Amniotic epithelial cell (primary cell): ENCODE results near the gene GDPD2.
"Not testable (repeated sequence)": the region's sequence is repeated elsewhere in the genome, so short reads cannot be mapped to it uniquely, and the experiment has no call there.

Experiments
- DNase-seq: peaks from one replicate; pipeline ENCODE4 v3.0.0-alpha.2; 2010; ENCODE audit warnings: low read depth

The GDPD2 gene, protein sequence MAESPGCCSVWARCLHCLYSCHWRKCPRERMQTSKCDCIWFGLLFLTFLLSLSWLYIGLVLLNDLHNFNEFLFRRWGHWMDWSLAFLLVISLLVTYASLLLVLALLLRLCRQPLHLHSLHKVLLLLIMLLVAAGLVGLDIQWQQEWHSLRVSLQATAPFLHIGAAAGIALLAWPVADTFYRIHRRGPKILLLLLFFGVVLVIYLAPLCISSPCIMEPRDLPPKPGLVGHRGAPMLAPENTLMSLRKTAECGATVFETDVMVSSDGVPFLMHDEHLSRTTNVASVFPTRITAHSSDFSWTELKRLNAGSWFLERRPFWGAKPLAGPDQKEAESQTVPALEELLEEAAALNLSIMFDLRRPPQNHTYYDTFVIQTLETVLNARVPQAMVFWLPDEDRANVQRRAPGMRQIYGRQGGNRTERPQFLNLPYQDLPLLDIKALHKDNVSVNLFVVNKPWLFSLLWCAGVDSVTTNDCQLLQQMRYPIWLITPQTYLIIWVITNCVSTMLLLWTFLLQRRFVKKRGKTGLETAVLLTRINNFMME

DNA sequence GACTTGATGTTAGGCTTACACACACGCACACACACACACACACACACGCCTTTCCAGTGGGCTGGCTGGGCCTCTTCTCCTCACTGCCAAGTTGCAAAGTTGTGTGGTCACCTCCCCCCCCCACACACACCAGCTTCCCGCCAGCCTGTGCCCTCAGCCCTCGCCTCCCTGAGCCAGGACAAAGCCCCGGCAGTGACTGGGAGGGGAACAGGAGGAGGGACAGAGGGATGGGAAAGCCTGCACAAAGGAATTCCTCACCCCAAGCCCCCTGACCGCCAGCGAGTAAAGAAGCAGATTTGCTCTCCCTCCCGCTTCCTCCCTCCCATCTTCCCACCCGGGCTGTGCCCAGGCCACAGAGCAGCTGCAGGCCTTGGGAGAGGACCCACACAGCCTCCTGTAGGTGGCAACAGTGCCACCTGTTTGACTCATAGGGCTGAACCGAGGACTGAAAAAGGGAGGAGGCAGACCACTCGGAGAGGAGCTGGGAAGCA lies at the start of gene GDPD2:
GDPD2 (plus strand) TSS at position 464 of the 491 bp plus-strand sequence. CDS start 1,671 bp downstream, outside the sequence.
- DNase-seq: peak; percentile 41

DNA sequence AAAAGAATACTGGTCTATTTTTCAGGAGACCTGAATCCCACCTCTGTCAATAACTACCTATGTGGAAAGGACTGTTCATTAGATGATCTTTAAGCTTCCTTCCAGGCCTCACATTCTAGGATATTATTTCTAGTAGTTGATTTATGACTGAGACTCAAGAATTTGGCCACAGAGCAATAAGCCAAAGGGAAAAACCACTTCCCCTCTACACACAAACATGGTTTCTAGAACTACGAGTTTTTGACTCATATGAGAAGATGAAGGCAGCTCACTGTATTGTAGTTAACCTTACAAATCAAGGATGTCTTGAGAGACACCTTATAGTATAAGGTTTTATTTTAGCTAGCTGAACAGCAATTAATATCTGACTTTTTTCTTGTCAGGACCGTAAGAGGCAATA lies 36.9 kb upstream of the GDPD2 start:
- peak; percentile 41 for DNase-seq

DNA sequence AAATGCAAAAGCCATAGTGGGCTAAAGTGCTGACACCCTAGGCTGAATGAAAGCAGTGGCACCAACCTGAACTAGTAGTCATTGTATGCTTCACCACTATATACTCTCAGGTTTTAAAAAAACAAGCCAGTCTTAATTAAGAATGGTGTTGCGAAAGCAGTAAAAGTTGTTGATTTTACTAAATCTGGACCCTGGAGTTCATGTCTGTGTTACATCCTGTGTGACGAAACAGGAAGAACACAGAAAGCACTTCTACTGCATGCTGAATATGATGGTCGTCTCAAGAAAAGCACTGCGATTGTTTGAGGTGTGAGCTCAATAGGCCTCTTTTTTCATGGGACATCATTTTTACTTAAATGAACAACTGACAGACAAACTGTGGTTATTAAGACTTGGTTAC lies 24.2 kb upstream of the GDPD2 start:
- peak; percentile 52 for DNase-seq

DNA sequence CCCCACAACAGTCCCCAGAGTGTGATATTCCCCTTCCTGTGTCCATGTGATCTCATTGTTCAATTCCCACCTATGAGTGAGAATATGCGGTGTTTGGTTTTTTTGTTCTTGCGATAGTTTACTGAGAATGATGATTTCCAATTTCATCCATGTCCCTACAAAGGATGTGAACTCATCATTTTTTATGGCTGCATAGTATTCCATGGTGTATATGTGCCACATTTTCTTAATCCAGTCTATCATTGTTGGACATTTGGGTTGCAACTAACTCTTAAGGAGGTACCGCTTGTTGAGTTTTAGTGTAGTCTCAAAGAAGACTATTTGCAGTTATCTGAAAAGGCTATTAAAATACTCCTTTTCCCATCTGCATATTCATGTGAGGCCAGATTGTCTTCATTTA lies 22.9 kb upstream of the GDPD2 start:
- DNase-seq: not testable (repeated sequence)

DNA sequence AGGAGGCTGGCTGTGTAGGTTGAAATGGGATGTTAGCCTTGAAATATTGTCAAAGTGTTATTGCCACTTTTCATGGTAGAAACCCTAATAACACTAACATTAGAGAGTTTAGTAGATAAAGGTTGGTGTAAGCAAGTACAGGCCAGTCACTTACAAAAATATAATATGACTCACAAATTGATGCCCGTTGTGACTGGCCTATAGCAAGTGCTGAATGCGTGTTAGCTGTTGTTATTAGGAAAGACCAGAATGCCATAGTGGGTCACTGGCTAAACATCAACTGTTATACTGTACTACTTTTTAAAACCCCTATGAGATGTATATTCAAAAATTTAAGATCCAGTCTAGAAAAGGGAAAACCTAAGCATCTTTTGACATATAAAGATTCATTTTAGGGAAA lies 20.4 kb upstream of the GDPD2 start:
- DNase-seq: no peak

DNA sequence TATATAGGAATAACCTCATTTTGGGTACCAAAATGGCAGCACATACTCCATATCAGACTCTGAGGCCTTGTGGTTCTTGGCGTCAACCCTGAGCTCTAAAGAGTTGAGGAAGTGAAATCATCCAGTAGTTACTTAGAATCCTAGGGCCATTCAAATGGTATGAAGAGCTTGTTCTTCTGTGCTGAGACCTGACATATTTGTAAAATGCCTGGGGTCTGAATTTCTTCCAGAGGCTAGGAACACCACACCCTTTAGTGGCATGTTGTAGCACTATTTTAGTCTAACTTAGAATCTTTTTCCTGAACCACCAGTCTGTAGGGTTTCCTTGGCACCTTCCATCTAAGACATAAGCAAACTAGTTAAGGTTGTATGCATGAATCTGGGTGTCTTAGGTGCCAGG lies 18.1 kb upstream of the GDPD2 start:
- no peak for DNase-seq

DNA sequence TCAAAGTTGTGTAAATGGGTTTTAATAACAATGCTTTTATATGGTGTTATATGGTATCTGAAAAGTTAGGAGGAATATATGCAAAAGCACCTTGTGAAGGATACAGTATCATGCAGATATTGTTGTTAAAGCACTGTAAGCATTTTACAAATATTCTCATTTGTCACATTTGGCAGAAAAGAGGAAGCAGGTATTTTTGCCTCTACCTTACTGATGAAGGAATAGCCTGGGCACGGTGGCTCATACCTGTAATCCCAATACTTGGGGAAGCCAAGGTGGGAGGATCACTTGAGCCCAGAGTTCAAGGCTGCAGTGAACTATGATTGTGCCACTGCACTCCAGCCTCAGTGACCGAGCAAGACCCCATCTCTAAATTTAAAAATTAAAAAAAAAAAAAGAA lies 12.2 kb upstream of the GDPD2 start:
- DNase-seq: no peak

DNA sequence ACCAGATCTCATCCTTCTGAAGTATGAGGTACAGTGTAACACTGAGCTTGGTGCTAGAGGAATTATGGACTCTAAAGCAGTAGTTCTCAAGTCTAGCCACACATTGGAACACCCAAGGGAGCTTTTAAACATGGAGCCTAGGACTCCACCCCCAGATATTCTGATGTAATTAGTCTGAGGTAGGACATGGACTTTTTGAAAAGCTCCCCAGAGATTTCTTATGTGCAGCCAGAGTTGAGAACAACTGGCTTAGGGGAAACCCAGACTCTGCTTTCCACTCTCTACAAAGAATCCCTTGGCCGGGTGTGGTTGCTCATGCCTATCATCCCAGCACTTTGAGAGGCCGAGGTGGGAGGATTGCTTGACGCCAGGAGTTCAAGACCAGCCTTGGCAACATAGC lies 11.6 kb upstream of the GDPD2 start:
- DNase-seq: no peak

DNA sequence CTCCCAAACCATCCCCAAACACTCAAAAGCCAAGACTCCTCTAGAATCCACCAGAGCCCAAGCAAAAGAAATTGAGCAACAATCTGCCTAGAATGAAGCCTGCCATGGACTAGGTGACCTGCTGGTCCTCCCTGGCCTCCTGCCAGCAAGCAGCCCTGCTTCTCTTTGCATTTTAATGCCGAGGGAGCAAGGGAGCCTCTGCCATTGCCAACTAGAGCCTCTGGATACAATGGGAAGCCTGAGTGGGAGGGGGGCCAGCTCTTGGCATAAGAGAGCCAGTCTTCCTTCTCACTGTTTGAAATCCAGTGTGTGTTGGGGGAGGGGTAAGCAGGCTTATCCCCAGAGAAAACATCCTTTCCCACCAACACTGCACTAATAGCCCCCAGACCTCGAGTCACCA lies 1.5 kb upstream of the GDPD2 start:
- DNase-seq: no peak

DNA sequence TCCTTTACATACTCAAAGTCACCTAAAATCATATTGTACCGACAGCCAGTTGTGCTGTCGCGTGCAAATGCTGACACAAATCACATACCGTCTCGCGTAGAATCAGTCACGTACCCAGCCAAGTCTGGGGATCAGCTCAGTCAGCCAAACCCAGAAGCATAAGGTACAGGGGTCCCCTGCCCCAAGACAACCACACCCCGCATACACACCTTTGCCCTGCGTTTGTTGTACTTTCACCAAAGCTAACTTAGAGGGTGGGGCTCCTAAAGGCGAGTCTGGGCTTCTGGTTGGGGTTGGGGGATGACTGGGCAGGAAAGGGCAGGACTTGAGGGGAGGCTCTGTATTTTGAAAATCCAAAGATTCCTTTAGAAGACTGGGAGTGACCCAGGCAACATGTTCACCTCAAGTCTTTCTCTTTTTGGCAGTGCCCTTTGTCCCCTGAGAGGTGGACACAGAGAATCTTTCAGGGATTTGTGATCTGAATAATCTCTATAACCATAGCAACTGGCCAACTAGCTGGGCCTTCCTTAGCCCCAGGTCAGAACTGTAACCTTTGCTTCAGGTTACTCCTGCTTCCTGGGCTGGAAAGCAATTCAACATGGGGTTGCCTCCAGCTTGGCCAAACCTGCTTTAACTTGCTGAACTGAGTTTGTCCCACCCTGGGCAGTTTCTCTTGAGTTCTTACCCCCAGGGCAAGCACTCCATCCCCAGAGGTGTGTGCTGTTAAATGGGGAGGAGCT lies 992 bp downstream of the GDPD2 start:
- no peak for DNase-seq

DNA sequence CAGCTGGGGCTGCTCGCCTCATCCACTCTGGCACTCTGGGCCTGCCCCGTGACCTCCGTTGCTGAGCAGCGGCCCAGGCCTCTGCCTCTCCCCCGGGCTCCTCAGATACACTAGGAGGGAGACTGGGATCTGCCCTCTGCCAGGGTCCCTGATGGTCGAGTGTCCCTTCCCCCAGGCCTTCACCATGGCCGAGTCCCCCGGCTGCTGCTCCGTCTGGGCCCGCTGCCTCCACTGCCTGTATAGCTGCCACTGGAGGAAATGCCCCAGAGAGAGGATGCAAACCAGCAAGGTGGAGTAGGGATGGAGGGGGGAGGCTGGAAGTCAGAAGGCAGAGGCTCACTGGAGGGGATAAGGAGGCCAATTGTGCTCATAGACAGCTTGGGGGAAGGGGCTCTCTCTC lies 1.7 kb downstream of the GDPD2 start:
- no peak for DNase-seq

DNA sequence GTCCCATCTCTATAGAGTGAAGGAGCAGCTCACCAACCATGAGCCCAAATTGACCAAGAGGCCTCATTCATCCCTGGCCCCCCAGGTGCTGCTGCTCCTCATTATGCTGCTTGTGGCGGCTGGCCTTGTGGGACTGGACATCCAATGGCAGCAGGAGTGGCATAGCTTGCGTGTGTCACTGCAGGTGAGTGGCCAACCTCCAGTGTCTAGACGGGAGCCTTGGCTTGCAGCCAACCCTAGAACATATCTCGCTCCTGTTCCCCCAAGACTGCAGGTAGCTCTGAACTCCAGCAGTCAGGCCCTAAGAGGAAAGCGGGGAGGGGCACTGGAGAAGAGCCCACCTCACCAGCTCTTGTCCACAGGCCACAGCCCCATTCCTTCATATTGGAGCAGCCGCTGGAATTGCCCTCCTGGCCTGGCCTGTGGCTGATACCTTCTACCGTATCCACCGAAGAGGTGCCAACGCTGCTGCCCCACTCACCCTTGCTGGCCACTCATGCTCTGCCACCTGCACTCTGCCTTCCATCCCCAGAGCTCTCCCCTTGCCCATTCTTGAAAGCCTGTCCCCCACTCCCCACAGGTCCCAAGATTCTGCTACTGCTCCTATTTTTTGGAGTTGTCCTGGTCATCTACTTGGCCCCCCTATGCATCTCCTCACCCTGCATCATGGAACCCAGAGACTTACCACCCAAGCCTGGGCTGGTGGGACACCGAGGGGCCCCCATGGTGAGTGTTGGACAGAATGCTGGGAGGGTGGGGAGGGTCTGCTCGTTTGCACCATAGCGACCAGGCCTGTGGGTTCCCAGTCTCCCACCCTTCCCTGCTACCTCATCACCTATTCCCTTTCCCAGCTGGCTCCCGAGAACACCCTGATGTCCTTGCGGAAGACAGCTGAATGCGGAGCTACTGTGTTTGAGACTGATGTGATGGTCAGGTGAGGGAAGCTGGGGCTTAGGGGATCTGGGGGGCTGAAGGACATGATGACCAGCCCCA lies 3.5 kb downstream of the GDPD2 start:
- DNase-seq: no peak

DNA sequence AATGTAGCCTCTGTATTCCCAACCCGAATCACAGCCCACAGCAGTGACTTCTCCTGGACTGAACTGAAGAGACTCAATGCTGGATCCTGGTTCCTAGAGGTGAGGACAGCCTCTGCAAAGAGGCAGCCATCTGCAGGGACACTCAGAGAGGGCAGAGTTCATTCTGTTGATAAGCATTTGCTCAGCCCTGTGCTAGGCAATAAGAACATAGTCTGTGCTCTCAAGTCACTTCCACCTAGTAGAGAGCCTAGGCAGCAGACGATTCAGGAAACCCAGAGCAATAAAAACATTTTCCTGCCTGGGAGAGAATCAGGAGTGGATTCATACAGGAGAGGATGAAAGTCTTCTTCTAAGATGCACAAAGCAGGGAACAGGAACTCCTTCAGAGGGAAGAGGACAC lies 4.3 kb downstream of the GDPD2 start:
- no peak for DNase-seq

DNA sequence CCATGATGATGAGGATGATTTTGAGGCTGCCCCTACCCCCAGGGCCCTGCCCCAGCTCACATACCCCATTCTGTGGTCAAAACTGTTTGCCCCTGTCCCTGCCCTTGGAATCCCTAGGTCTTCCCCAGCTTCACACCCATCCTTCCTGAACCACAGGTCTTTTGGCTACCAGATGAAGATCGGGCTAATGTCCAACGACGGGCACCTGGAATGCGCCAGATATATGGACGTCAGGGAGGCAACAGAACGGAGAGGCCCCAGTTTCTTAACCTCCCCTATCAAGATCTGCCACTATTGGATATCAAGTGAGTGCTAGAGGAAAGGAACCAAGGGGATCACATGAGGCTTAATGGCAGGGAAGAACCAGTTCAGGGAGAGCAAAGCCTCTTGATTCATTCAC lies 6.6 kb downstream of the GDPD2 start:
- DNase-seq: no peak

DNA sequence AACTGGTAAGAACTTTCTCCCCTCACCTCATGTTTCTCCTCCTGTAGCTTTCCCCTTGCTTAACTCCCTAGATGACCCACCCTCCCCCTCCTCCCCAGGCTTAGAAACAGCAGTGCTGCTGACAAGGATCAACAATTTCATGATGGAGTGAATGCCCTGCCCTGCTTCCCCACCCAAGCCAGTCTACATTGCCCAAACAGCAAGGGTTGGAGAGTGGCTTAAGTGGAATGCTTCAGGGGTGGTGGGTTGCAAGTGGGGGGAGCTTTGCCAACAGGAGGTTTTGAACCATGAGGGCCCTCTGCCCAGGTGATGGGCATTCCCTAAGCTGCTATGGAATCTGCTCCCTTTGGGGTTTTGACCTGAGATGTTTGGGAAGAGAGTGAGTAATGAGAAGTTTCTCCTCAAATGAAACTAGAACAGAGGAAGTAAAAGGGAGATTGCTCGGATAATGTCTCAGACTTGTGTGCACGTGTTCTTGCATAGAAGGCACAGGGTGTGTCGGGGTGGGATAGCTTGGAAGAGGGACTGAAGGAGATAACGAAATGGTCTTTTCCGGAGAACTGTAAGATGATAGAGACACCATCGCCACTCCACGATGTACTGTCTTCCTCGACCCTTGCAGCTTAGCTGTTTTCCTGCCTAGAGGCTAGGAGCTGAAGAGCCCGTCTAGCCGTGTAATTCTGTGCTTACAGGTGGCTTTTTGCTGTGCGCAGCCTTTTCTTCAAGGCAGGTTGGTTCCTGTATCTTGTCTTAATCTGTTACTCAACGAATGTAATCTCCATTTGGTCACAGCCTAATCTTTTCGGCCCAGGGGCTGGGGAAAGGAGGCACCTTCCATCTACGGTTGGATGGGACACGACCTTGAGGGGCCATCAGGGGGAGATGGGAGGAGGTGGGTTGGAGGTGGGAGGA lies 10.1 kb downstream of the GDPD2 start:
- no peak for DNase-seq

DNA sequence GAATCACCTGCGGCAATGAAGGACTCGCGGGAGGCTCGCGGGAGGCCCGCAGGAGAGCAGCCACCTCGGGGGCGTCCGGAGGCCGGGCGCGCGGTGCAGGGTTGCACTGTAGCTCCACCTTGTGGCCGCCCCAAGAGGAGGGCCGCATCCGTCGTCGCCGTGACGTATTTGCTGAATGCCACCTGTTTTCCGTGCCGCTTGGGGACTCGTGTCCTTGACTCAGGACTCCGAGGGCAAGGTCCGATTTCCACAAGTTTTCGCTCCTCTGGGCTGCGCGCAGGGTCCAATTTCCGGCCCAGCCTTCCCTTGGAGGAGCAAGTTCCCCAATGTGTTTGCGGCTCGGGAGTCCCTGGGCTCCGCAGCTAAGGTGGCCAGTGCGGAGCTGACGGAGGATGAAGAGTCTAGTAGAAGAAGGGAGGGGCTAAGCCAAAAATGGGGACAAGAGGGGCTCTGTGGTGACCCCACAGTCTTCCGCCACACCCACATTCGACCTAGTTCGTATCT lies 10.8 kb downstream of the GDPD2 start:
- DNase-seq: no peak

DNA sequence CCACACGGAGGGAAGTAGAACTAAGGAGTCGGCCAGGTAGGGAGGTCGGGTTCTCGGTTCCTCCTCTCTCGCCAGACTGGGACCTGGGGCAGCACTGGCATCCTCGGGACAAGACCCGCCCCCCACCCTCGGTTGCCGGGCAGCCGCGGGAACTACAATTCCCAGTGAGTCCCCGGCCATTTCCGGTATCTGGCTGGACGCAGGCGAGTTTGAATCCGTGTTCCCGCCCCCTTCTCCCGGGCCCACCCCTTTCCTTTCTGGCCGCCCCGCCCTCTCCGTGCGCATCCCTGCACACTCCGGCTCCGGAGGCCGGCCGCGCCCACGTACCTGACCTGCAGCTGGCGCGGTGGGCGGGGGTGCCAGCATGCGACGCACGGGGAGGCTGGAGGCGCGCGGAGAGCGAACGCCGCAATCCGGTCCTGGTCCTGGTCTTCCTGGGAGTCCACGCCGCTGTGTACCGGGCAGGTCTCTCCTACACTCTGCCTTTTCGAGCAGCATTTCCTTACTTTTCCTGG lies 11.3 kb downstream of the GDPD2 start:
- peak; percentile 68 for DNase-seq

DNA sequence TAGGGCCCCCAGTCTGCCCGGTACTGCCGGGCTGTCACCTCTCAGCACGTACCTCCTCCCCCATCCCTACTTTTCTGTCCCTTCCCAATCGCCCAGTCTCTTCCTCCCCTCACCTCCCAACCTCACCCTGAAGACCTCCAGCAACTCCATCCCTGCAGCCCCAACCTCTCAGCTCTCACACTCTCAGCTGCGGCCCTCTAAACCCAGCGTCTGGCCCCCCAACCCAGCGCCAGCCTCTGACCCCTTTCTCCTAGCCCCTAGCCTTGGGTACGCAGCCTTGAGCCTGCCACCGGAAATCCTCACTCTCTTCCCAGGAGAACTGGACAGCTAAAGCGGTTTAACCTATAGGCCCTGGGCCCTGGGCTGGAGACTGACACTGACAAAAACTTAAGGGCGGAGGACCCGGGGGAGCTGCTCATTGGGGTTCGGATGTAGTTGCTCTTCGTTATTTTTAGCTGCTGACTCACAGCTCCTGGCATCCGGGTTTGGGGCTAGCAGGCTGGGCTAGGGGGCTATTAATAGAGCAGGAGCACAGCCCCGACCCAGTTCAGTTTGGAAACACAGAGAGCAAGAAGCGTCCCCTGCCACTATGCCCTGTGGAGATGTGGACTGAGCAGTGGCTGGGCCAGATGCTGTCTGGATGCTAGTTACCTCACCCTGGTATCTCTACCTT lies 11.9 kb downstream of the GDPD2 start:
- DNase-seq: no peak

DNA sequence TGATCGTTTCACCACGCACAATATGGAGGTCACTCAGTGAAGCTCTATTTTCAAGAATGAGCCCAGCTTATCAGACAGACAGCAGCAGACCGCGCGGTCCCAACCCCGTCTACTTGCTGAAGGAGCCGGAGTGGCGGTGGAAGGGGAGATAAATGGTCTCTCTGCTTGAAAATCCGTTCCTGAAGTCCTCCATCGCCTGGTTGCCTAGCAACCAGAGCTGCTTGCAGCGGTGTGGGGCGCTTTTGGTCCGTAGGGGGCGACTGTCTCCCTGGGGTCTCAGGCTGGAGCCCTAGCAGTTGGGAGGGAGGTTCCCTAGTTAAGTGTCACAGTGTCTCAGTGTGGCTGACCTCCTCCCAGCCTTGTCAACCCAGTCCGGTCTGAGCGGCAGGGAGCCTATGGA lies 13.2 kb downstream of the GDPD2 start:
- DNase-seq: no peak

DNA sequence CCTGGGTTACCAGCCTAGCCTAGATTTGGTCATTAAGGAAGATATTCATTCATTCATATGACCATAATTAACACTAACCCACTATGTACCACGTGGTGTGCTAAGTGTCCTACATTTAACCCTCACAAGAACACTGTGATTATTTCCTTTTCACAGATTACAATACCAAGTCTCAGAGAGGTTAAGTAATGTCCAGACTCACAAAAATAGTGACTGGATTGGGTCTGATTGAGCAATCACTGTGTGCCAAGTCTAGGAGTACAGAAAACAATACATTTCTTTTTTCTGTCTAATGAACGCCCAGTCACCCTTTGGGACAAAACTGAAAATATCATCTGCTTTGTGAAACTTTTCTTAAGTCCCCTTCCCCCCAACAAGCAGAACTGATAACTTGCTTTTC lies 13.9 kb downstream of the GDPD2 start:
- no peak for DNase-seq
